ENCODE results near the gene ITPR2.
"Not testable (repeated sequence)": the region's sequence is repeated elsewhere in the genome, so short reads cannot be mapped to it uniquely, and the experiment has no call there.

ITPR2 gene

DNA sequence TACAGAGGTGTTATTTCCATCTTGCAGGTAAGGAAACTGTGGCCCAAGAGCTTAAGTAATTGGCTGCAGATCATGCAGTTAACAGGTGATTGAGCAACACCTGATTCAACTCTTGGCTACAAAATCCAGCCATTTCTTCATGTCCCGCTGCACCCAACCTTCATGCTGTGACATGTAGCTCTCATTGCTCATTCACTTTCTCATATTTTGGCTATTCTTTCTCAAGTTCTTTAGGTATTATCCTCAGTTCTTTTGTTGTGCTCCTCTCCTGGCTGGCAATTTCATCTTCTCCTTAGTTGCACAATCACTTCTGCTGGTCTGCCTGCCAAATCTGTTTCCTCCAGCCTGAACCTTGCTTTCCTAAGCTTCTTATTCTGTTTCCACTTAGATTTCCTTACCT lies 336.8 kb downstream of the ITPR2 start:
- no peak for DNase-seq

DNA sequence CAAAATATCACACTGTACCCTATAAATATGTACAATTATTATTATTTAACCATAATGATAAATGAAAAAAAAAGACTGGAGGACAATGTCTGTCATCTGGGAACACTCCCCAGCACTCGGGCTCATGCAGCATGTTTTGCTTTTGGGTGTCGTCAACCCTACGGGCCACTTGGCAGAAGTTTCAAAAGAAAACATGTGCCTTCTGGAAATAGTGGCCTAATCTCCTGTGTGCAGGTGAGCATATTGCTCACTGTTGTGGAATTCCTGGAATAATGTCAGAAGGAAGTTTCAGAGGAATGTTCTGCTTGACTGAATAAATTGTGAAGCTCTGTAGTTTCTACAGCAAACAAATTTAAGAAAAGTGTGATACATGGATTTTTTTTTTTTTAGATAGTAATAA lies 339.3 kb downstream of the ITPR2 start:
- no peak for DNase-seq

DNA sequence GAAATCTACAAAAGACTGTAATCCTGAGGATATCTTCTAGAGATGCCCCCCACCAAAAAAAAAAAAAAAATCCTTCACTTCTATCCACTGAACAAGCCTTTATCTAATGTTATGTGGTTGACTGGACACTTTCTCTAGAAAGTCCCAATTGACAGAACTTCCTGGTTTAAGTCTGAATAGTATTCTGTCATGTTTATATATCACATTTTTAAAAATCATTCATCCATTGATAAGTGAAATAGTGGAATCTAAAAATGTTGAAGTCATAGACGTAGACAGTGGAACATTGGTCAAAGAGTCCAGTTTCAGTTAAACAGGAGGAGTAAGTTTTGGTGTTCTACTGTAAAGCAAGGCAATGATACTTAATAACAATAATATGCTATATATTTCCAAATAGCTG lies 340.6 kb downstream of the ITPR2 start:
- no peak for DNase-seq

DNA sequence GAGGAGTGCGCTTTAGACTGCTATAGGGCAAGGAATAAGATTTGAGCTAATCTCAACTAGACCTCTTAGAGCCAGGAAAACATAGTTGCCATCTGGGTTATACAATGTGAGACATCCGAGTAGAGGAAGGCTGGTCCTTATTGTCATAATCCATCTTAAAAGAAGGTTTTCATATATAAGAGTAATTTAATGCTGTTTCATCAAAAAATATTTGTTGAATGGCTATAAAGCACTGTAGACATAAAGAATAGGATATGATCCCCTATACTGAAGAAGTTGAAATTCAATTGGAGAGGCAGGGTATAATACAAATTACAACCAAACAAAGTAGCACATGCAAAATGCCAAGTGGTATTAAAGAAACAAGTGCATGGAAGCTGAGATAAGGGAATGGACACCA lies 343.1 kb downstream of the ITPR2 start:
- no peak for DNase-seq

DNA sequence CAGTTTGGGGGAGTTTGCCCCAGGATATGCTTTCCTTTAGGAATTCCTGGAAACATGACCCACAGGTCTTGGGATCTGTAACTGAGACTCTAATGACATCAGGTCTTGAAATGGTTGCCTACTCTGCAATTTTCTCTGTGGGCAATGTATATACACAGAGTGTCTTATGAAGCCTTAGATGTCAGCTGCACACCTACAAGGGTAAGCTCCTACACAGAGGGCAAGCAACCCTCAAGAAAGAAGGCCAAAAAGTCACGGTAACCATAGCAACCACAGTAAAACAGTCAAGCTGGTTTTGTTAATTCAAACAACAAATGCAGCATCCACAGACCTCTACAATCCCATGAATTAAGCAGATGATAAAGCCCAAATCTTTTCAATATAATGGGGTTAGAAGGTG lies 344.6 kb downstream of the ITPR2 start:
- DNase-seq, result no peak

- DNase-seq, result no peak
Measured at GRCh38 chr12:26473291-26473690, 359.7 kb downstream of the ITPR2 start.

- DNase-seq, result peak; percentile 1
Measured at GRCh38 chr12:26471560-26471959, 361.4 kb downstream of the ITPR2 start.

GRCh38 chr12:26469421-26470180 lies 363.4 kb downstream of the ITPR2 start:
- no peak for DNase-seq

DNA sequence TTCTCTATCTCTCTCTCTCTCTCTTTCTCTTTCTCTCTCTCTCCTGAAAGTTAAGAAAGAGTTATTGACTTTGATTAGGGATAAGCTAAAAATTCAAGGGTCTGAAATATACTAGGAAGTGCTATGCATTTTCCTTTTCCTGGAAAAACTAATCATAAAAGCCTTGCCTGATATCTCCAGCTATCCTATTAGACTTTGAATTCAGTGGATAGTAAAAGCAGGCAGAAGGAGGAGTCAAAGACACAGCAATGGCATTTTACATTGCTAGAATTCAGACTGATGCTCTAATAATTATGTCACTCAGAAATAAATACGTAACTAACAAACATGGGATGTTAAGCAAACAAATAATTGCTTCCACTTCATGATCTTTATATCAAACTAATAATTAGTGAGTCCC lies 365.6 kb downstream of the ITPR2 start:
- DNase-seq, result no peak

- DNase-seq, result no peak
Measured at GRCh38 chr12:26466726-26467125, 366.3 kb downstream of the ITPR2 start.

GRCh38 chr12:26465419-26466097 lies 367.4 kb downstream of the ITPR2 start:
- no peak for DNase-seq

DNA sequence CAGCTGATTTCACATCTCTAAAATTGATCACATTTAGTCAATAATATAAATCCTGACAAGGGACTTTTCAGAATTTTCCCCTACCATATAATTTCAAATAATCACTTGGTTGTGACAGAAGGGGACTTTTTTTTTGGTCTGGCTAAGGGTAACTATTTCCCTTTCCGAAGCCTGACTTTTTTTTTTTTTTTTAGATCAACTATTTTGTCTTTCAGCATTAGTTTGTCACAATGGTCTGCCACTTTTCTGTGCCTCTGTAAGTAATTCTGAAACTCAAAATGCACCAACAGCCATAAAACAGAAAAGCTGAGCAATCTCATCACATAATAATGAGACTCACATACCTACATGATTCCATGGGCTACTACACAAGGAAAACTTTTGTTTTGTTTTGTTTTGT lies 371.2 kb downstream of the ITPR2 start:
- no peak for DNase-seq

DNA sequence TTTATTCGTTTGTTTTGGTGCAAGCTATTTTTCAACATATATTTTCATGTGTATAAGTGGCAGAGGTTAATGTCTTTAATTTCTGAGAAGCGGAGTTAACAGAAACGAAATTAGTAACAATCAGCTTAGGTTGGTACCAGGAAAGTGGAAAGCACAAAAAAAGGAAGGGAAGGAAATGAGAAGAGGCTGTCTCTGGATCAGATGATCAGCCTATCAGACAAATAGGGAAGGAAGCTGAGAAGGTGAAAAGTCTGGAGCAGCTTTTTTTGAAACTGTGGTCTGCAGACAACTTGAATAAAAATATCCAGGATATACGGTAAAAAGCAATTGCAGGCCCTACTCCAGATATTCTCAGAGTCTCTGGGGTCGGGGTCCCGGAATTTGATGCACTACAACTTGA lies 372.6 kb downstream of the ITPR2 start:
- DNase-seq, result no peak

GRCh38 chr12:26455936-26456574 lies 376.9 kb downstream of the ITPR2 start:
- no peak for DNase-seq

DNA sequence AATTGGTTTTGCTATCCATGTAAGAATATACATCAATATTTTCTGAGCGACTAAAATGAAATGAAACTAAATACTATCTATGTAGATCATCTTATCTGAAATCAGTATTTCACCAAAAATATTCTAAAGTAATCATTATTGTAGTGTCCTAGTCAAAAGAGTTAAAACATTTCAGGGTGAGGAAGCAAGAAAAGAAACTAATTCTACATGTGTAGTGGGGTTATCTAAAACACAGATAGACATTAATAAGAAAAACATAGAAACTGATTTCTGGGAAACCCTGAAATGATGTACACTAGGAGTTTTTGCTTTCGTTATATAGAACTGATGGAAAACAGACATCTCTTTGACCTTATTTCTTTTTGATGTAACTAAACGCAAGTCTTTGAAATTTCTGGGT lies 379.7 kb downstream of the ITPR2 start:
- DNase-seq, result no peak

DNA sequence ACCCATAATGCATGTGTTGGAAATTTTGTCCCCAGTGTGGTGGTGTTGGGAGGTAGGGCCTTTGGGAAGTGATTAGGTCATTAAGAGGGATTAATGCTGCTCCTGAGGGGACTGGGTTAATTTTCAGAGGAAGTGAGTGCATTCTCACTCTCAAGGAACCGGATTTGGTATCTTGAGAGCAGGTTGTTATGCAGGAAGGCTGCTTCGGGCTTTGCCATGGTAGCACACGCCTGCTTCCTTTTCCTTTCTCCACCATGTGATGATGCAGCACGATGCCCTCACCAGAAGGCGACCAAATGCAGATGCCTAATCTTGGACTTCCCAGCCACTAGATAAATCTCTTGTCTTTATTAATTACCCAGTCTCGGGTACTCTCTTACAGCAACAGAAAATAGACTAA lies 380.5 kb downstream of the ITPR2 start:
- no peak for DNase-seq

DNA sequence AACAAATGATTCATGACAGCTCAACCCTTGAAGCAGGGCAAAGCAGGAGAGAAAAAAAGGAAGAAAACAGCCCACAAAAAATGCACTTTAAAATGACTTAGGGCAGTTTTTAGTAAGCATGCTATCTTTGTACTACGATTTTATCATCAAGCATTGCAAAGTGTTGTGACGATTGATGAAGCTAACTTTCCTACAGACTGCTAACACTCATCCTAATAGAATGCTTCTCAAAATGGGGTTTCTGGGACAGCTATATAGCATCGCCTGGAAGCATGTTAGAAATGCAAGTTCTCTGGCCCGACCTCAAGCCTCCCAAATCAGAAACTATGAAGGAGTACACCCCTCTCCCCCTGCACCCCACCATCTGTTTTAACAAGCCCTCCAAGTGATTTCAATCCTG lies 381.2 kb downstream of the ITPR2 start:
- no peak for DNase-seq

- DNase-seq, result no peak
Measured at GRCh38 chr12:26445909-26446308, 387.1 kb downstream of the ITPR2 start.

DNA sequence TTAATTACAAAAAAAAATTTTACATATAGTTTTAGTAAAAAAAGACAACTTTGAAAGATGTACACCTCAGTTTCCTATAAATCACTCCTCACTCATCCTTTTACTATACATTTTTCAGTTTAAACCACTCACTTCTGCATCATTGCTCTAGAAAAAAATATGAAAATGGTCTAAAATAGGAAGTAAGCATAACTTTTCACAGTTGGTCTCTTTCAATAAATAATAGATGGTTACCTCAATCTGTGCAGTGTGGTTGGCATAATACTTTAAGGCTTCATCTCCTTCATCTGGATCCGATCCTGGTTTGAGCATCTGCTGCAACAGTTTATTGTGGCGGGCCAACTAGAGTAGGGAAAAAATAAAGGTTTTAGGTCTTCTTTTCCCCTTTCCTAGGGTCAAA lies 389.7 kb downstream of the ITPR2 start:
- DNase-seq, result no peak

DNA sequence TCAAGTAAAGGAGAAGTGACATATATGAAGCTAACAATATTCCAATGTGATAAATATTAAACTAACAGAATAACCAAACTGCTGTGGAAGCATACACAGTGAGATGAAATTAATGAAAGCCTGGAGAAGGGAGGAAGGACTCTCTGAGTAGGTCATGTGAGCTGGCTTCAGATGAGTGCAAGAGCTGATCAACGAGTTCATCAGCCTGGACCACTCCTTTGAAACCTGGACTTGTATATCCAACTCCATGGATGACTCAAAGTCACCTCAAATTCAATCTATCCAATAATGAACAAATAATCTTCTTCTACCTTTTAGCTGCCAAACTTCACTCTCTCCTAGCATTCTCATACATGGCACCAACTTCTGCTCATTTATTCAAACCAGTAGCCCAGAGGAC lies 391.6 kb downstream of the ITPR2 start:
- no peak for DNase-seq

DNA sequence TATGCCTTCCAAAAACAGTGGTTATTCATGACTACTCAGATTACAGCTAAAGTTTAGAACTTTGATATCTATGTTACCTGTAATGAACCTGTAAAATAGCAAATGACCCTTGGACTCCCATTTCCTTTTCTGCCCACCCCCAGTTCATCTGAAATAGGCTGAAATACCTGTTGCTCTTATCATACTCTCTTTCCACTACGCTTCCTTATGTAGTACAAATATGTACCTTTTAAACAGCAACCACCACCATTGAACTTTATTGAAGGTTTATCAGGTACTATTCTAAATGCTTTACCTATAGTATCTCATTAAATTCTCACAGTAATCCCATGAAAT lies 398.0 kb downstream of the ITPR2 start:
- DNase-seq, result no peak

DNA sequence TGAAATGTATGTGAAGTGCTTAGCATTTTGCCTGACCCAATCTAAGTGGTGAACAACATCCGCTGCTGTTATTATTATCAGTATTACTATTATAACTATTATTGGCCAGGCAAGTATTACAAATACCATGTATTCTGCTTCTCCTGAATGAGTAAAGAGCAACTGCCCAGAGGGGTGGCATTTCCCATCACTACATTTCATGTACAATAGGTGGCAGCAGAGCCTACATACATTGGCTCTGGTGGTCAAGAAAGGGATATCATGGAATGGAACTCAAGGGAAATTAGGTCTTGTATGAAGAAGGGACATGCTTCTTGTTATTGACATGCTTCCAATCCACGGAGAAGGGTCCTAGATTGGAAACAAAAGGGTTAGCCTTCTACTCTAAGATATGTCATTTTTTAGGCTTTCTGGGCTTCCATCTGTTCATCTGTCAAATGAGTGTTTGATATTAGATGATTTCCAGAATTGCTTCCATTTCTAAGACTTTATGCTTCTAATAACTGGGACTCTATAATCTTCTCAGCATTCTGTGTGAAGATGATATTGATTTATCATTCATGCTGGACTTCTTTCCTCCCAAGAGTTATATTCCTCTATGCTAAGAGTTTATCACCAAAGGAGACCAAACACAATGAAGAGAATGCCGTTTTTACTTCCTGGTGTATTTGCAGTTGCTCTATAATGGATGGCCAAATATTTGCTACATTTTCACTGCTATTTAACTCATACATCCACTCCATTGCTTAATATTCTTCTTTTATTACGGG lies 398.5 kb downstream of the ITPR2 start:
- peak; percentile 3 for DNase-seq

DNA sequence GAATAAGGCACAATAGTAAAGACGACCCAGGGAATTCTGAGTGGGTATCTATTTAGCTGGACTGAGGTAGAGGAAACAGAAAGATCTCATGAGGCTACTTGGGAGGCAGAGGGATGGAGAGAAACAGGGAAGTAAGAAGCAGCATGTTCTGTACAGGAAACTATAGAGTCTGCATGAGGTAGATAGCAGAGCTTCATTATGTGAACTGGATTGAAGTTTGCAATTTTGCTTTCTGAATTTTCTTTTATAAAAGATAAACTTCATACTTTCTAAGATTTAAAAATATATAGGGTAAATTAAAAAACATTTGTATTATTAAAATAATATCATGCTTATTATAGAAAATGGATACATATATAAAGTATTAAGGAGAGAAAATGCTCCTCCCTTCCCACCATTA lies 399.3 kb downstream of the ITPR2 start:
- DNase-seq, result not testable (repeated sequence)

- DNase-seq, result no peak
Measured at GRCh38 chr12:26431211-26431610, 401.8 kb downstream of the ITPR2 start.

All from CD4-positive, alpha-beta T cell treated with Interleukin-12 subunit alpha and Interleukin-12 subunit beta, for 1 hour (primary cell).